RPMI7951 (cell line): ENCODE measurements around the gene ADAM15. TPM values are rescaled to one million over a fixed set of nuclear protein-coding genes. Genes with fewer than 3 reads are reported as not detected.
A peak's percentile ranks its signal among the peaks of the same experiment; 100 is the strongest.

Experiments
- DNase-seq: peaks from one replicate; pipeline ENCODE4 v3.0.0-alpha.2; 2012; ENCODE audit warnings: low read depth
- total RNA-seq: library from RNA; depleted of rRNA; stranded (reverse); fragments of >200 nt; shearing (Covaris generic); gene quantifications from 2 replicates; pipeline ENCODE4 v1.2.3, GENCODE V29; 2014

ADAM15 gene
- total RNA-seq, 1 experiment from 2014 or later = 30.6 TPM

DNA sequence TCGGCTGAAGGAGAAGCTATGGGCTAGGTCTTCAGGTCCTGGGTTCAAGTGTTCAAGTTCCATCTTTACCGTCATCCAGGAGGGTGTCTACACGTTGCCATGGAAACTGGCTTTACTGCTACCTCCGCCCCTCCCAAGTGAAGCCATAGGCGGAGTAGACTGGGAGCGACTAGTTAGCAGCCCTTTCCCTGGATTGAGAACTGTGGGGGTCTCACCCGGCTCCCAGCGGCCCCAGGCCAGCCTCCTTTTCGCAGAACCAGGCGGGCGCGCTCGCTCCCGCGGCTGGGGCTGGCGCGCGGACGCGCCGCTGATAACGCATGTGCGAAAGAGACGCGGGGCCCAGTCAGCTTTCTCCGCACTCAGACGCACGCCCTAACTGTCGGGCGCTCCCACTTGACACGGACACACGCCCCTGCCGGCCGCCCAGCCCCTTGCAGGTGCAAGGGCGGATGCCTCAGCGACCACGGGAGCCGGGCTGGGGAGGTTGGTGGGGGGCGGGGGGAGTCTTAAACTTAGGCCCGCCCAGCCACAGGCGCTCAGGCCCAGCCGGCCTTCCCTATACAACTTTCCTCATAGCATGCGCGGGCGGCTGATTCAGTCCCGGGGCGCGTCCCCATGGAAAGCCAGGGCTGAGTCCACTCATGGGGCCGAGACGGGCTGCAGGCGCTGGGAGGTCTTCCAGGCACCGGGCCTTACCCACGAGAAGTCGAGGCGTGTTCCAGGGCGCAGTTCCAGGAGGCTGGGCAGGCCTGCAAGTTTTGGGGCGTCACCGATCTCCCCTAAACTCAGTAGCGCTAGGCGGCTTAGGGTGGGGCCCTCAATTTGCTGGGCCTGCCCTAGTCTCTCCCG lies 19.8 kb downstream of the ADAM15 start:
- DNase-seq = peak; percentile 57

DNA sequence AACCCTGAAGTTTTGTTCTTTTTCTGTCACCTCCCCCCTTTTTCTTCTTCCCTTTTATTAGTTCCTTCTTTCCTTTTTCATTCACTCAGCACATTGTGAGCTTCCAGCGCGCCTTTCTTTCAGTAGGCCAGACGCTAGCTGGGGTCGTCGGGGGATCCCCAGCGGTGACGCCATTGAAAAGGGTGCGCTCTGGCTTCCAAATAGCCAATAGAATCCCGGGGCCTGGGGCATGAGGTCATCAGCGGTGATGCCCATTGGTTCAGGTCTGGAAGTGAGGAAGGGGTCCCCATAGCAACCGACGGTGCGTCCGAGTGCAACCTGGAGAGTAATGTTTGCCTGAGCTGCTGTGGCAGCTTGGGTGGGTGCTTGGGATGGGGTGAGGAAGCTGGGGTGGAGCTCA lies 20.6 kb downstream of the ADAM15 start:
- DNase-seq = no peak

- no peak for DNase-seq
These were observed 21.6 kb downstream of the ADAM15 start for GRCh38 chr1:155072531-155073289.

DNA sequence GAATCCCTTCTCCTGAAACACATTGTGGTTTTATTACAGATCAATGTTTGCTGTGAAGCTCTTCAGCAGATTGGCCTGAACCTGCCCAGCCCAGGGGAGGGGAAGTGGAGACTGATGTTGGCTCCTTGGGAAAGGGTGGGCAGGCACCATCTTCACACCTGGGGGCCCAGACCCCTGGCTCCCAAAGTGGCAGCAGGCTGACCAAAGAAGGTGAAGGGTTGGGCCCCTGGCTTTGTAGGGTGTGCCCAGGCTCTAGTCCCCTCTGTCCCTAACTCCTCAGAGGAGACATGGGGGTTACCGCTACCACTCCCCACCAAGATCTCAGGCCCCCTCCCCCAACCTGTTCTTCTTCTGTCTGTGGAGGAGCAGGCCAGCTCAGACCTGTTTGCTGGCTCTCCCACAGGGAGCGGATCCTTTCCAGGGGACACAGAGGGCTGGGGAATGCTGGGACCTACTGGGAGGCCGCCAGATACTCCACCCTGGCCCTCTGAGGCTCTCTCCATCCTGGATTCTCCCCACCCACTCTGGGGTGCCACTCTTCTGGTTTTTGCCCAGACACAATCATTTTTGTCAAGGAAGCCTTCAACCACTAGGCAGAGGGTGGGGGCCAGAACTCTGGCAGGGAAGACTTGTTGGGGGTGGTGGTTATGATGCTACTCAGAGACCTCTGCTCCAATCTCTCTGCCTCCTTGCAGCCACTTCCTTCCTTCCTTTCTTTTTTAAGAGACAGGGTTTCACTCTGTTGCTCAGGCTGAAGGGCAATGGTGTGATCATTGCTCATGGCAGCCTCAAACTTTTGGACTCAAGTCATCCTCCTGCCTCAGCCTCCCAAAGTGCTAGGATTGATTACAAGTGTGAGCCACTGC lies 22.5 kb downstream of the ADAM15 start:
- DNase-seq = no peak

GRCh38 chr1:155075535-155075934 lies 24.4 kb downstream of the ADAM15 start:
- DNase-seq = no peak

- DNase-seq = no peak
These were observed 25.3 kb downstream of the ADAM15 start for GRCh38 chr1:155076371-155076770.

- DNase-seq = no peak
These were observed 26.2 kb downstream of the ADAM15 start for GRCh38 chr1:155077346-155077745.

GRCh38 chr1:155077758-155078445 lies 26.8 kb downstream of the ADAM15 start:
- DNase-seq = no peak

- peak; percentile 50 for DNase-seq
These were observed 27.5 kb downstream of the ADAM15 start, which contains the start of gene EFNA3 for GRCh38 chr1:155078469-155079209. TSS of gene EFNA3 (plus strand) at chr1:155078837. CDS start at chr1:155078942, 105 bp downstream.

DNA sequence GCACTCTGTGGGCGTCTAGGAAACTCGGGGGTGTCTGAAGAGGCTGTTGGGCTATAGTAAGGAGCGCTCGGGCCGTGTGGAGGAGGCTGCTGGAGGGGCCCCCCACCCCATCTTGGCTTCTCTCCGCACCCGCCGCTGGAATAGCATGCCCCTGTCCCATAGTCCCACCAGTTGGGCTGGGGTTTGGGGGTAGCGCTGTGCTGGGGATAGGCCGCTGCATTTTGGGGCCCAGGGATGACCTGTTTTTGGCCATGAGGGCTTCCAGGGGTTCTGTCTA lies 28.0 kb downstream of the ADAM15 start:
- DNase-seq = no peak

DNA sequence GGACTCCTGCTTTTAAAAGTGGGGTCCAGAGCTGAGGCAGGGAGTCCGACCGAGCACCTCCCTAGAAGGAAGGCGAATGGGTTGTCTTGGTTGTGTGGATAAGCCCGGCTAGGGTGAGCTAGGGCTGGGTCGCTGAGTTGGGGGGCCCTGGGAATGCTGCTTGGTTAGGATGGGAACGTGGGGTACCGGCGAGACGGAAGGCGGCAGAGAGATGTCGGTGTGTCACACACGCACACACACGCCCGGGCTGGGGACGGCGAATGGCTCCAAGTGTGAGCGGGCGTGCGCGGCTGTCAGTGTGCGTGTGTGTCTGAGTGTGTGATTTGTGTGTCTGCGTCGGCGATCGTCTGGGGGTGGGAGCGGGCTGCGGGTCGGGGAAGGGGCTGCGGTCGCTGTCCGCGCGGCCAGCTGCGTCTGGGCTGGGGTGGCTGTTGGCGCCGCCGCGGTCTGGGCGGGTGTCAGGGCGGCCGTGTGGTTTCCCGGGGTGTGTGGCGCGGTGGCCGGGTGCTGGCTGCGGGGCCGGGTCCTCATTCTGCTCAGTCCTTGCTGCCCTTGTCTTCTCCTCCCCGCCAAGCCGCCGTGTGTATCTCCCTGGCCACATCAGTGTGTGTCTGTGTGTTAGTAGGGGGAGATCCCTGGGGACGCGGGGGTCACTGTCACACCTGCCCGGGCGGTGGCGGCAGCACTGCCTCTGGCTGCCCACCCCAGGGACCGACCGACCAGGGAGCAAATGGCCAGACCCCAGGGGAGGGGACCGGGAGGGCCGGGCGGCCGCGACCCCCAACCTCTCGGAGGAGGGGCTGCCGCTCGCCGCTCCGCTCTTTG lies 28.6 kb downstream of the ADAM15 start:
- DNase-seq = no peak

- DNase-seq = no peak
These were observed 29.5 kb downstream of the ADAM15 start for GRCh38 chr1:155080312-155081228.

- DNase-seq = no peak
These were observed 30.6 kb downstream of the ADAM15 start for GRCh38 chr1:155081472-155082300.

- no peak for DNase-seq
These were observed 31.4 kb downstream of the ADAM15 start for GRCh38 chr1:155082301-155083051.

- no peak for DNase-seq
These were observed 32.0 kb downstream of the ADAM15 start for GRCh38 chr1:155083052-155083541.

DNA sequence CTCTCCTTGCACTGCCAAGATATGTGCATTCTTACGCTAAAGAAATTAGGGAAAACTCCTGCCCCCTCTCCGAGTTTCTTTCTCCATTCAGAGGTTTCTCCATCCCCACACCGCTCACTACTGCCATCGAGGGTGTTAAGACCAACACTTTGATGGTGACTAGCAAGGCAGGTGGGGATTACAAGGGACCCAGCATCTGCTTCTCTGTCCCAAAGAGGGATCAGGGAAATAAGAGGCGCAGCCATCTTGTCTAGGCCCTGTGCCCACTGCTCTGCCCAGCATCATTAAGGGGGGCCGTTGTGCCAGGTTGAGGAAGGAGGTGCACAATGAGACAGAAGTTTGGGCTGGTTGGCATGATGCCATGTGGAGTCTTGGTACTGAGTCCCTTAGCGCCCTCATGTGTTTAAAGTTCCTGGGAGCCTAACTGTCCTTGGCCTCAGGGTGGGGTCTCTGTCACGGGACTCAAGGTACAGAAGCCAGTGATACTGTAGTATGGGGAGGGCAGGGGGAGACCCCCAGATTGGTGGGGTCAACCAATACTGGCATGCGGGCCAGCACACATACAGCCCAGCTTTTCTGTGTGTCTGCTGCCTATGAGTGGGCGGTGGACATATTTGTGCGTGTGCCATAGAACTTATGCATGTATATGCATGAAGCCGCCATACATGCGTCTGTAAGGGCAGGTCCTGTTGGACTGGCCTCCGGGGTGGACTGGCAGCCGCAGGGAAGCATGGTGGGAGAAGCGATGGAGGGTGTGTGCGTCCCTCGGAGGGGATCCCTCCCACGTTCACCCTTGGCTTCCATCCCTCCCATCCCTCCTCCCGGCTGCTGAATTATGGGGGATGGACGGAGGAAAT lies 33.0 kb downstream of the ADAM15 start:
- peak; percentile 24 for DNase-seq
